OCI-LY3 (cell line): ENCODE data around the gene CHCHD4.

Experiments used
- H2AFZ ChIP-seq: fragments of 200-600, 300-600 bp; shearing (Covaris generic); 2 replicates; pipeline ENCODE4 v1.6.0; 2014; ENCODE audit warnings: antibody characterized with exemption, low read depth, low read length
- H3K27ac ChIP-seq: fragments of 200-600, 300-600 bp; sonication (generic); 2 replicates; pipeline ENCODE4 v1.5.1; 2014; ENCODE audit warnings: mild to moderate bottlenecking, low read length, moderate library complexity, mixed read lengths
- H3K27me3 ChIP-seq: fragments of 200-600, 300-600 bp; sonication (generic); 2 replicates; pipeline ENCODE4 v1.6.1; 2014; ENCODE audit warnings: low read depth, low read length, mixed read lengths
- H3K36me3 ChIP-seq: fragments of 200-600, 300-600 bp; sonication (generic); replicated peaks from 2 replicates; pipeline ENCODE3; 2014; ENCODE audit warnings: low read depth, low read length, mixed read lengths
- H3K4me1 ChIP-seq: fragments of 300-600, 200-600 bp; sonication (generic); 2 replicates; pipeline ENCODE4 v1.6.1; 2014; ENCODE audit warnings: low read length, mixed read lengths
- H3K4me2 ChIP-seq: fragments of 200-600, 300-600 bp; sonication (generic); 2 replicates; pipeline ENCODE4 v1.6.1; 2014; ENCODE audit warnings: low read length, mixed read lengths
- H3K4me3 ChIP-seq: fragments of 300-600, 200-600 bp; sonication (generic); 2 replicates; pipeline ENCODE4 v1.5.1; 2014; ENCODE audit warnings: antibody characterized with exemption, mild to moderate bottlenecking, low read length, moderate library complexity
- H3K79me2 ChIP-seq: fragments of 300-600, 200-600 bp; shearing (Covaris generic); 2 replicates; pipeline ENCODE4 v1.6.1; 2014; ENCODE audit warnings: mild to moderate bottlenecking, low read length, mixed read lengths
- H3K9ac ChIP-seq: fragments of 300-600, 200-600 bp; shearing (Covaris generic); 2 replicates; pipeline ENCODE4 v1.6.0; 2014; ENCODE audit warnings: mild to moderate bottlenecking, low read length, moderate library complexity
- H3K9me3 ChIP-seq: fragments of 200-600, 300-600 bp; shearing (Covaris generic); 2 replicates; pipeline ENCODE4 v1.6.1; 2014; ENCODE audit warnings: low read length, mixed read lengths; ENCODE audit not compliant: insufficient read depth
- H4K20me1 ChIP-seq: fragments of 200-600, 300-600 bp; sonication (generic); 2 replicates; pipeline ENCODE4 v1.6.1; 2016; ENCODE audit warnings: low read length, mixed read lengths; ENCODE audit not compliant: insufficient read depth
- CTCF ChIP-seq: fragments of 200-600, 300-600 bp; sonication (generic); IDR thresholded peaks from 2 replicates; pipeline ENCODE4 v1.5.1; 2014; ENCODE audit warnings: antibody characterized with exemption, low read length, low read depth
- EZH2phosphoT487 ChIP-seq: fragments of 200-600 bp; shearing (Covaris generic); IDR thresholded peaks from 2 replicates; pipeline ENCODE4 v1.6.1; 2018; ENCODE audit warnings: antibody characterized with exemption, mixed run types, low read depth

Gene CHCHD4

GRCh38 chr3:14152963-14153355 lies 28.3 kb upstream of the CHCHD4 start:
- TF ChIP-seq EZH2phosphoT487 (no peak), CTCF (no peak)
- H2AFZ ChIP-seq, result no peak overlapping the region
- H3K4me1 ChIP-seq, result no peaks in the 10 kb centered on the region
- H3K9ac ChIP-seq, result no peak overlapping the region
- H4K20me1 ChIP-seq, result peaks cover 3% of the 10 kb centered on the region; the same call in 1 of the 2 replicates
- H3K27ac ChIP-seq, result no peak overlapping the region
- H3K4me3 ChIP-seq, result no peak overlapping the region
- no peak overlapping the region for H3K4me2 ChIP-seq
- peaks cover 62% of the 10 kb centered on the region for H3K36me3 ChIP-seq
- no peaks in the 10 kb centered on the region for H3K79me2 ChIP-seq
- H3K9me3 ChIP-seq, result no peaks in the 10 kb centered on the region
- no peaks in the 10 kb centered on the region for H3K27me3 ChIP-seq

- H3K9me3 ChIP-seq, result no peaks in the 10 kb centered on the region
- H3K79me2 ChIP-seq, result no peaks in the 10 kb centered on the region
- H3K4me1 ChIP-seq, result no peaks in the 10 kb centered on the region
- H3K27me3 ChIP-seq, result no peaks in the 10 kb centered on the region
- TF ChIP-seq EZH2phosphoT487 (no peak), CTCF (peak; percentile 26; the same call in 1 of the 2 replicates)
- H3K4me3 ChIP-seq, result no peak overlapping the region
- peaks cover 3% of the 10 kb centered on the region; the same call in 1 of the 2 replicates for H4K20me1 ChIP-seq
- H3K9ac ChIP-seq, result no peak overlapping the region
- peaks cover 57% of the 10 kb centered on the region for H3K36me3 ChIP-seq
- no peak overlapping the region for H3K27ac ChIP-seq
- H2AFZ ChIP-seq, result no peak overlapping the region
- H3K4me2 ChIP-seq, result no peak overlapping the region
Measured at GRCh38 chr3:14152233-14152962, 27.7 kb upstream of the CHCHD4 start.

- Histone ChIP-seq H2AFZ (no peak overlapping the region), H4K20me1 (0 out of 2 replicates have a peak, but pooled peaks cover 3% of the 10 kb centered on the region), H3K4me2 (no peak overlapping the region), H3K27me3 (no peaks in the 10 kb centered on the region), H3K79me2 (no peaks in the 10 kb centered on the region), H3K27ac (no peak overlapping the region), H3K4me1 (no peaks in the 10 kb centered on the region), H3K9me3 (no peaks in the 10 kb centered on the region), H3K36me3 (peaks cover 55% of the 10 kb centered on the region), H3K4me3 (no peak overlapping the region), H3K9ac (no peak overlapping the region)
- TF ChIP-seq CTCF, result no peak
- no peak for TF ChIP-seq EZH2phosphoT487
Measured at GRCh38 chr3:14151471-14152083, 26.9 kb upstream of the CHCHD4 start.

- Histone ChIP-seq H3K9ac (no peak overlapping the region), H3K4me1 (no peaks in the 10 kb centered on the region), H3K4me2 (no peak overlapping the region), H3K27ac (no peak overlapping the region), H2AFZ (no peak overlapping the region), H3K4me3 (no peak overlapping the region), H3K27me3 (no peaks in the 10 kb centered on the region), H3K9me3 (no peaks in the 10 kb centered on the region), H3K36me3 (peaks cover 58% of the 10 kb centered on the region), H3K79me2 (no peaks in the 10 kb centered on the region), H4K20me1 (no peaks in the 10 kb centered on the region)
- TF ChIP-seq CTCF, result no peak
- TF ChIP-seq EZH2phosphoT487, result no peak
Measured at GRCh38 chr3:14150491-14151230, 26.0 kb upstream of the CHCHD4 start.
